NCI-H2171 treated with DMSO at 0.1 percent for 48 hours (cell line): ENCODE data around the gene VAMP5.
"Not testable (repeated sequence)": the region's sequence is repeated elsewhere in the genome, so short reads cannot be mapped to it uniquely, and the experiment has no call there.

Experiments used
- DNase-seq: peaks from one replicate; lab custom pipeline; 2025; lab: John Stamatoyannopoulos, UW

The VAMP5 gene

GRCh38 chr2:85601771-85602475 is 17.7 kb downstream of the VAMP5 start:
- DNase-seq, result no peak

GRCh38 chr2:85602476-85603234 is 18.4 kb downstream of the VAMP5 start, which contains the start of gene TMEM150A:
Gene TMEM150A, minus strand, starts transcription at chr2:85602698. Its CDS starts 750 bp downstream, at chr2:85601948.
- DNase-seq, result peak; percentile 75

- DNase-seq, result not testable (repeated sequence)
Measured at GRCh38 chr2:85604133-85604444, 19.9 kb downstream of the VAMP5 start.

DNA sequence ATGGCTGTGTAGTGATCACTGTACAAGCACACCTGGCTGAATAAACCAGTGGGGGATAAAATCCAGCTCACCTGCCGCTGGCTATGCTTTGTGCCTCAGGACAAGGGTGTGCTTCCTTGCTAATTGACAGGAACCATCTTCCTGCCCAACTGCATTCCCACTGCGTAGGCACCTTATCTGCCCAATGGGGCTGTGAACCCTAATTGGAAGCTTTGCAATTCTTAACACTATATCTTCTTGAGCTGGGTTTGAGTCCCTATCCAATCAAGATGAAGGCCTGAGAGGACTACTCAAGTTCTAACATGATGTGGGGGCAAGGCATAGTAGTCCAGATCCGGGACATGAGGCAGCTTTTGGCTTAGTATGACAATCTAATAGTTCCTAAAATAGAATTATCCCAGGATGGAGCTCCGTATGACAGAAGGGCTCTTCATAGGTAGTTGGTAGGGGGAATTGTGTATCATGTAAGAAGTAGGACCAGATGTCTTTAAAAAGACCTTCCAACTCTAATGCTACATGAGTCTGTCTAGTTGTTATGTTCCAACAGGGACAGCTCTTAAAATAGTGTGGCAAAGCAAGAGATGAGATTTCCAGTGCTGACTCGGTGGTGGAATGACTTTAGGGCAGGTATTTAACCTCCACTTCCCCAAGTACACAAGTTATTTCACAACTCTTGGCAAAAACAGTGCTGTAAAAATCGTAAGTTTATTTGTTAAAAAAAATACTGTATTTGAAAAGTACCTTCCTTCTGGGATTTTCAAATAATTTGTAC is 20.5 kb downstream of the VAMP5 start:
- DNase-seq, result no peak

GRCh38 chr2:85605406-85606115 is 21.3 kb downstream of the VAMP5 start:
- DNase-seq, result no peak

DNA sequence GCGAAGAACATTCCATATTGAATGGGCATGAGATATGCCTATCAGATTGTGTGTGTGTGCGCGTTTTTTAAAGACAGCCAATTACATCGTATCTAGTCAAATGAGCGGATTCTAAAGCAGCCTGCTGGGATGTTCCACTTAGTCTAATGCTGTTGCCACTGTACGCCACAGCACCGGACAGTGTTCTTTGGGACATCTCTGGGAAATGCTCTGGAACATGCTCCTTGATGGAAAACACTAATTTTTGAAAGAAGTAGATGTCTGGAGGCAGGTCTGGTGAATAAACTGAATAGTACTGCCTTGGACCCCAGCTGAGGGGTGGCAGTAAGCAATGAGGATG is 21.9 kb downstream of the VAMP5 start:
- DNase-seq, result no peak

DNA sequence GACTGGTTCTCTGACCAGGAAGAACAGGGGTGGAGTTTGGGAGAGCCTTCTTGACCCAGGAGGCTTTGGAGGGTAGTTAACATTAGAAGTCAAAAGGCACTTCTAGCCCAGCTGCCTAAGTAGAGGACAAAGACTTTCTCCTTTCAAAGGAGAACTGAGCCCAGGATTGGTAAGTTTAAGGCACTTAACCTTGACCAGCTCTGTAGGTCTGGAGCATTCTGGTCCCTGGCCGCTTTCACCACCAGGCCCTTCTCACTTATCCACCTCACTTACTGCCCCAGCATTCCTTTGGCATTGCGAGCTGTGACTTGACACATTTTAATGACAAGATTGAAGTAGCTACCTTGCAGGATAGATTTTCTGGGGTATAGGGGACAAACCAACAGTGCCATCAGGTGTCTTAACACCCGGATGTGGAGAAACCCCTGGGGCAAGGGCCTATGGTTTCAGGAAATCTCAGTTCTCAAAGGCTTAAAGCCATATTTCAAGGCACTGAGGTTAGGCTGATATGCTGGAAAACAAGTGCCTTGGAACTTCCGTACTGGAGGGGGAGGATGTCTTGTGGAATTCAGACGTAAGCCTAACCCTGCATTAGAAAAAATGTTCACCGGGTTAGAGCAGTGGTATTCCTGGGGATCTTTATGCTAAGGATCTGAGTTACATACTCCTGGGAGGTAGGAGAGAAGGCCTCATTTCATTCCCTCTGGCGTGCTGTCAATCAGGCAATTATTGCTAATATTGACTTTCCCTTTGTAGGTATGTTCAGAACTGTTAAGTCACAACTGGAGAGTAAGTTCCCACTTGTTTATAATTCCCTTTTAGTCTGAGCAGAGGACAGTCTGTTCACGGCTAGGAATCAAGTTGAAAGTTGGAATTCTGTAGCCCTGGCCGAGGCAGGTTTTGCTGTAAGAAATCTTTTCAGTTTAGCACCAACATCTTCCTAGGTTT is 23.3 kb downstream of the VAMP5 start:
- DNase-seq, result no peak

DNA sequence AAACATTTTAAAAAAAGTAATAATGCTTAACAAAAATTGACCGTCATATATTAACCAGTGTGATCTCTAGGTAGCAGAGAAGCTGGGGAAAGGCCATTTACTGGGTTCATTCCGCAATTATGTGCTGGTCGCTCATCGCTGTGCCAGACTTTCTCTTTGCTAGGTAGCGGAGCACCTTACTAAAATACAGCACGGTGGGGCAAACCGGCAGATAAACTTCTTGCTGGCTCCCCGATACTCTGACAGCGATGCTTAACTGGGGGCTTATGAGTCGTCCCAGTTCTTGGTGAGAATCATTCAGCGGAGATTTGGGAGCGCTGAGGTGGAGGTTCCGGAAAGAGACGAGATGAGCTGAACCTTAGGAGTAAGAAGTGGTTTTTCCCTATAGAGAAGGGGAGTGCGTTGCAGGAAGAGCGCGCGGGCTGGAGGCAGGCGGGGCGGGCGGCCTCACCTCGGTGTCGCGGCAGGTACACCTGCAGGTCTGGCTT is 27.0 kb downstream of the VAMP5 start:
- DNase-seq, result no peak

DNA sequence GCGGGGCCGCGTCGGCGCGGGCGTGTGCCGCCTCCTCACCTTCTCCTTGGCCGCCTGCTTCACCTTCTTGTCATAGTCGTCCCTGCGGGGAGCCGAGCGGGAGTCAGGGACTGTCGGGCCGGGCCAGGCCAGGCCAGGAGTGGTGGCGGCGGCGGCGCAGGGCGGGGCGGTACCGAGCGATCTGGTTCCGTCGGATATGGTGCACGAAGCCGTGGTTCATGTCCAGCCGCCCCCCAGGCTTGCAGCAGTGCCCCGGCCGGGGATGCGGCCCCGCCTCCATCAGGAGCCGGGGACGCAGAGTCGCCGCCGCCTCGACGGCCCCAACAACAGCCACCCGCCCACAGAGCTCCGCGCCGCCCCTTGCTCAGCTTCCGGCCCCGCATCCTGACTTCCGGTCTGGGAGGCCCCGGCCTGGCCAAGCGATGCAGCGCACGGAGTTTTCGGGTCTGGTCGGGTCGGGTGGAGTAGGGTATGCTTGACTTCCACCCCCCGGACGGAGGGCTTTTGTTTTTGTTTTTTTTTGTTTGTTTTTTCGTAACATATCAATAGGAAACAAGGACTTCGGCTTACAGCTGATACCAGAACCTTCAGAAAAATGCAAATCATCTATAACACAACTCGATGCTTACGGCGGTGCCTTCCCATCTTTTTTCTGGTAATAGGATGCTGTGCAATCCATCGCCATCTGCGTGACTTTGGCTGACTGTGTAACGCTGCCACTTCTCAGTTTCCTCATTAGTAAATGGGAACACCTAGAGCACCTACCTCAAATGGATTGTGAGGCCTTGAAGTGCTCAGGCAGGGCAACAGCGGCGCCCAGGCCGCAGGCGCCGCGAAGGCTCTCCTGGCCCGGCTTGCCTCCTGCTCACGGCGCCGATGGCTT is 27.7 kb downstream of the VAMP5 start, which contains the start of gene C2orf68:
Gene C2orf68 (minus strand): TSS at position 362 of the 883 bp plus-strand sequence. CDS start 82 bp downstream, at position 280.
- DNase-seq, result peak; percentile 92

DNA sequence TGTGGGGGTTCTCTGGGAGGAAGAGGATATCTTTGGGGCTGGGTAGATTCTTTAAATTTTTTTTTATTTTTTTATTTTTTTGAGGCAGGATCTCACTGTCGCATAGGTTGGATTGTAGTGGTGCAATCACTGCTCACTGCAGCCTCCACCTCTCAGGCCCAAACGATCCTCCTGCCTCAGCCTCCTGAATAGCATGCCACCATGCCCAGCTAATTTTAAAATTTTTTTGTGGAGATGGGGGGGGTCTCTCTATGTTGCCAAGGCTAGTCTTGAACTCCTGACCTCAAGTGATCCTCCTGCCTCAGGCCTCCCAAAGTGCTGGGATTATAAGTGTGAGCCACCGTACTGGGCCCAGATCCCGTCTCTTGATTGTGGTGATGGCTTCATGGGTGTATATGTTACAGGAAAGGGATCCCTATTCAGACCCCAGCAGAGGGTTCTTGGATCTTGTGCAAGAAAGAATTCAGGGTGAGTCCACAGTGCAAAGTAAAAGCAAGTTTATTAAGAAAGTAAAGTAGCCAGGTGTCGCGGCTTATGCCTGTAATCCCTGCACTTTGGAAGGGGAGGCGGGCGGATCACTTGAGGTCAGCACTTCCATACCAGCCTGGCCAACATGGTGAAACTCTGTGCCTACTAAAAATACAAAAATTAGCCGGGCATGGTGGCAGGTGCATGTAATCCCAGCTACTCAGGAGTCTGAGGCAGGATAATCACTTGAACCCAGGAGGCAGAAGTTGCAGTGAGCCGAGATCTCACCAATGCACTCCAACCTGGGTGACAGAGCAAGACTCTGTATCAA is 29.7 kb downstream of the VAMP5 start:
- DNase-seq, result no peak

- DNase-seq, result not testable (repeated sequence)
Measured at GRCh38 chr2:85614757-85615156, 30.5 kb downstream of the VAMP5 start.

GRCh38 chr2:85615413-85615728 is 31.1 kb downstream of the VAMP5 start:
- DNase-seq, result no peak

DNA sequence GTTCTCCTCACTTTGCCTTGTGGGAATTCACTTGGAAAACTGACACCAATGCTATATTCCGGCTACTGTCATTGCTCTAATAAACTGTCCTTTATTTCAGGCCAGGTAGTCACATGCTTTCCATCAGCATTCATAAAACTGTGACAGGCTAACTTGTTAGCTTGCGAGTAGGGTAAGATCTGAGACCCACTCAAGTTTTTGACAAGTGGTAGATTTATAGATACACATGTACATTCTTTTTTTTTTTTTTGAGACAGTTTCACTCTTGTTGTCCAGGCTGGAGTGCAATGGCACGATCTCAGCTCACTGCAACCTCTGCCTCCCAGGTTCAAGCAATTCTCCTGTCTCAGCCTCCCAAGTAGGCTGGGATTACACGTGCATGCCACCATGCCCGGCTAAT is 33.5 kb downstream of the VAMP5 start:
- DNase-seq, result not testable (repeated sequence)

DNA sequence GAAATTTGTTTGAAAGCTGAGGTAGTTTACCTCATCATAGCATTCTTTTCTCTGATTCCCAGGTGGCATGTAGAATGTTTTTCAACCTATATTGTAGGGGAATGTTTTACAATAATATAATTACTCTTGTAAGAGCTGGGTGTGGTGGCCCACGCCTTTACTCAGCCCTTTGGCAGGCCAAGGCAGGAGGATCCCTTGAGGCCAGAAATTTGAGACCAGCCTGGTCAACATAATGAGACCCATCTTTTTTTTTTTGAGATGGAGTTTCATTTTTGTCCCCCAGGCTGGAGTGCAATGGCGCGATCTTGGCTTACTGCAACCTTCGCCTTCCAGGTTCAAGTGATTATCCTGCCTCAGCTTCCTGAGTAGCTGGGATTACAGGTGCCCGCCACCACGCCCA is 35.4 kb downstream of the VAMP5 start:
- no peak for DNase-seq

DNA sequence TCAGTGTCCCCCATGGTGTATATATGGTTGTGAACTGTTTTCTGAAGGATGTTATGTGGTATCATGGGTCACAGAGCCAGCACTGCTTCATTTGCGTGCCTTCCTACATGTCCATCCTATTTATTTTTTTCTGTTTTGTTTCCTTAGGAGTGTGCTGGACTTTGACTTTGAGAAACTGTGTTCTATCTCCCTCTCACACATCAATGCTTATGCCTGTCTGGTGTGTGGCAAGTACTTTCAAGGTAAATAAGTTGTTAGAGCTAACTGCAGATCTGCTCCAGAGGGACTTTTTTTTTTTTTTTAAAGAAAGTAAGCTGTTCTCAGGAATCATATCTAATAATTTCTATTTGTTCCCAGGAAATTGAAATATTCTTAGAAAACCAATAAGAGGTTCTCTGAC is 37.1 kb downstream of the VAMP5 start:
- no peak for DNase-seq

GRCh38 chr2:85623991-85624390 is 39.8 kb downstream of the VAMP5 start:
- no peak for DNase-seq

GRCh38 chr2:85628658-85629057 is 44.4 kb downstream of the VAMP5 start:
- DNase-seq, result no peak

- DNase-seq, result no peak
Measured at GRCh38 chr2:85631316-85631715, 47.1 kb downstream of the VAMP5 start.

- no peak for DNase-seq
Measured at GRCh38 chr2:85635011-85635410, 50.8 kb downstream of the VAMP5 start.
